ENCODE results near the gene TPSG1. TPM values are rescaled to one million over a fixed set of nuclear protein-coding genes. Genes with fewer than 3 reads are reported as not detected.
"Not testable (repeated sequence)": the region's sequence is repeated elsewhere in the genome, so short reads cannot be mapped to it uniquely, and the experiment has no call there.

Gene TPSG1
- total RNA-seq, 1 donor from 2014 or later = 2.3 TPM

GRCh38 chr16:1245452-1246020, 20.5 kb upstream of the TPSG1 start:
- no peaks in the 10 kb centered on the region for H3K9me3 ChIP-seq
- peaks cover 8% of the 10 kb centered on the region for H3K27me3 ChIP-seq
- no peak overlapping the region for H3K27ac ChIP-seq
- intact Hi-C loops (cut with DNase I) = no loop called here
- DNase-seq (no peak), ATAC-seq (no peak)
- H3K4me1 ChIP-seq = no peaks in the 10 kb centered on the region
- H3K4me3 ChIP-seq = no peak overlapping the region
- TF ChIP-seq CTCF (IDR thresholded peaks at IDR 0.05) = no peak
- no peaks in the 10 kb centered on the region for H3K36me3 ChIP-seq

- Histone ChIP-seq H3K9me3 (no peaks in the 10 kb centered on the region), H3K36me3 (no peaks in the 10 kb centered on the region), H3K27ac (no peak overlapping the region), H3K27me3 (peaks cover 8% of the 10 kb centered on the region), H3K4me3 (no peak overlapping the region), H3K4me1 (no peaks in the 10 kb centered on the region)
- DNase-seq = no peak
- intact Hi-C loops (cut with DNase I) = no loop called here
- peak; percentile 4 for ATAC-seq
- no peak for TF ChIP-seq CTCF (IDR thresholded peaks at IDR 0.05)
Measured at GRCh38 chr16:1244881-1245280, 19.8 kb upstream of the TPSG1 start.

GRCh38 chr16:1243907-1244850, 19.1 kb upstream of the TPSG1 start:
- intact Hi-C loops (cut with DNase I); H3K27ac ChIP-seq; H3K36me3 ChIP-seq; H3K27me3 ChIP-seq; H3K9me3 ChIP-seq; ATAC-seq; H3K4me1 ChIP-seq; DNase-seq; H3K4me3 ChIP-seq: not testable (repeated sequence)

GRCh38 chr16:1243363-1243762, 18.3 kb upstream of the TPSG1 start:
- H3K27ac ChIP-seq; H3K36me3 ChIP-seq; H3K27me3 ChIP-seq; H3K9me3 ChIP-seq; H3K4me3 ChIP-seq; H3K4me1 ChIP-seq; ATAC-seq; intact Hi-C loops (cut with DNase I); DNase-seq: not testable (repeated sequence)

GRCh38 chr16:1241081-1241480, 16.0 kb upstream of the TPSG1 start:
- ATAC-seq; H3K4me3 ChIP-seq; DNase-seq; intact Hi-C loops (cut with DNase I); H3K27ac ChIP-seq; H3K4me1 ChIP-seq; H3K27me3 ChIP-seq; H3K9me3 ChIP-seq; H3K36me3 ChIP-seq: not testable (repeated sequence)

GRCh38 chr16:1240436-1240835, 15.4 kb upstream of the TPSG1 start, which contains the start of gene TPSAB1:
Gene TPSAB1 (plus strand): TSS chr16:1240705. CDS start chr16:1240939, 234 bp downstream.
- ATAC-seq = peak; percentile 3
- H3K36me3 ChIP-seq; intact Hi-C loops (cut with DNase I); H3K4me1 ChIP-seq; H3K9me3 ChIP-seq; H3K4me3 ChIP-seq; H3K27me3 ChIP-seq; DNase-seq; H3K27ac ChIP-seq: not testable (repeated sequence)

- peak; percentile 2 for ATAC-seq
- H3K9me3 ChIP-seq; H3K36me3 ChIP-seq; H3K4me3 ChIP-seq; intact Hi-C loops (cut with DNase I); DNase-seq; H3K4me1 ChIP-seq; H3K27ac ChIP-seq; H3K27me3 ChIP-seq: not testable (repeated sequence)
Measured at GRCh38 chr16:1239575-1239974, 14.5 kb upstream of the TPSG1 start.

GRCh38 chr16:1238909-1239308, 13.8 kb upstream of the TPSG1 start:
- H3K36me3 ChIP-seq; DNase-seq; H3K4me1 ChIP-seq; H3K27ac ChIP-seq; H3K4me3 ChIP-seq; intact Hi-C loops (cut with DNase I); H3K9me3 ChIP-seq; ATAC-seq; H3K27me3 ChIP-seq: not testable (repeated sequence)

All from upper lobe of right lung (tissue), 1 donor.